ENCODE results near the gene PCDH7.

PCDH7 gene

GRCh38 chr4:30720021-30720660 is at the start of gene PCDH7:
PCDH7 (plus strand) TSS chr4:30720369; CDS start chr4:30721423, 1,054 bp downstream.
- DNase-seq = no peak

GRCh38 chr4:30671926-30672448 is 48.2 kb upstream of the PCDH7 start:
- no peak for DNase-seq

- DNase-seq = no peak
Measured at GRCh38 chr4:30696191-30696590, 24.0 kb upstream of the PCDH7 start.

- DNase-seq = peak; percentile 21
Measured at GRCh38 chr4:30714408-30715031, 5.6 kb upstream of the PCDH7 start.

GRCh38 chr4:30716158-30716557 is 4.0 kb upstream of the PCDH7 start:
- no peak for DNase-seq

GRCh38 chr4:30716681-30717207 is 3.4 kb upstream of the PCDH7 start:
- DNase-seq = no peak

- DNase-seq = no peak
Measured at GRCh38 chr4:30717208-30718020, 2.8 kb upstream of the PCDH7 start.

GRCh38 chr4:30718021-30718542 is 2.1 kb upstream of the PCDH7 start:
- no peak for DNase-seq

- DNase-seq = no peak
Measured at GRCh38 chr4:30718641-30719453, 1.3 kb upstream of the PCDH7 start.

- peak; percentile 25 for DNase-seq
Measured at GRCh38 chr4:30719454-30720020, 632 bp upstream of the PCDH7 start.

- DNase-seq = peak; percentile 16
Measured at GRCh38 chr4:30720661-30721184, 554 bp downstream of the PCDH7 start.

- peak; percentile 19 for DNase-seq
Measured at GRCh38 chr4:30721185-30722091, 1.3 kb downstream of the PCDH7 start.

- no peak for DNase-seq
Measured at GRCh38 chr4:30722092-30722358, 1.9 kb downstream of the PCDH7 start.

GRCh38 chr4:30722359-30723200 is 2.4 kb downstream of the PCDH7 start:
- DNase-seq = no peak

GRCh38 chr4:30723201-30723955 is 3.2 kb downstream of the PCDH7 start:
- no peak for DNase-seq

- DNase-seq = no peak
Measured at GRCh38 chr4:30724247-30724646, 4.1 kb downstream of the PCDH7 start.

- no peak for DNase-seq
Measured at GRCh38 chr4:30725562-30725961, 5.4 kb downstream of the PCDH7 start.

GRCh38 chr4:30726090-30726675 is 6.0 kb downstream of the PCDH7 start:
- DNase-seq = peak; percentile 36

- DNase-seq = no peak
Measured at GRCh38 chr4:30727409-30727808, 7.2 kb downstream of the PCDH7 start.
